Retina (tissue), 1 donor: ENCODE measurements around the gene GPLD1.
"Not testable (repeated sequence)": the region's sequence is repeated elsewhere in the genome, so short reads cannot be mapped to it uniquely, and the experiment has no call there.

ENCODE experiments used
- DNase-seq: peaks from one replicate; pipeline ENCODE4 v3.0.0-alpha.2; 2016

The GPLD1 gene

GRCh38 chr6:24489470-24489869 lies at the start of gene GPLD1:
GPLD1 (minus strand) TSS chr6:24489578; CDS start chr6:24489511, 67 bp downstream.
- no peak for DNase-seq

- no peak for DNase-seq
Observed at GRCh38 chr6:24537771-24538385, 48.5 kb upstream of the GPLD1 start.

GRCh38 chr6:24537082-24537699 lies 47.8 kb upstream of the GPLD1 start:
- DNase-seq = no peak

- DNase-seq = no peak
Observed at GRCh38 chr6:24536466-24536865, 47.1 kb upstream of the GPLD1 start.

GRCh38 chr6:24535210-24535609 lies 45.8 kb upstream of the GPLD1 start:
- DNase-seq = no peak

- DNase-seq = no peak
Observed at GRCh38 chr6:24534329-24534728, 45.0 kb upstream of the GPLD1 start.

GRCh38 chr6:24529985-24530384 lies 40.6 kb upstream of the GPLD1 start:
- DNase-seq = no peak

GRCh38 chr6:24524805-24525204 lies 35.4 kb upstream of the GPLD1 start:
- DNase-seq = peak; percentile 26

- no peak for DNase-seq
Observed at GRCh38 chr6:24524329-24524728, 35.0 kb upstream of the GPLD1 start.

- DNase-seq = no peak
Observed at GRCh38 chr6:24522228-24523176, 33.1 kb upstream of the GPLD1 start.

GRCh38 chr6:24520929-24521546 lies 31.7 kb upstream of the GPLD1 start:
- DNase-seq = no peak

GRCh38 chr6:24517659-24518543 lies 28.5 kb upstream of the GPLD1 start:
- DNase-seq = no peak

GRCh38 chr6:24513602-24514001 lies 24.2 kb upstream of the GPLD1 start:
- DNase-seq = no peak

- DNase-seq = not testable (repeated sequence)
Observed at GRCh38 chr6:24511976-24512375, 22.6 kb upstream of the GPLD1 start.

GRCh38 chr6:24506814-24507520 lies 17.6 kb upstream of the GPLD1 start:
- no peak for DNase-seq

GRCh38 chr6:24504649-24505586 lies 15.5 kb upstream of the GPLD1 start:
- DNase-seq = no peak

GRCh38 chr6:24504287-24504648 lies 14.9 kb upstream of the GPLD1 start:
- no peak for DNase-seq

GRCh38 chr6:24501914-24502313 lies 12.5 kb upstream of the GPLD1 start:
- no peak for DNase-seq

- no peak for DNase-seq
Observed at GRCh38 chr6:24501374-24501773, 12.0 kb upstream of the GPLD1 start.

GRCh38 chr6:24500683-24501082 lies 11.3 kb upstream of the GPLD1 start:
- no peak for DNase-seq
